ENCODE results near the gene NHLRC2. TPM values are rescaled to one million over a fixed set of nuclear protein-coding genes. Genes with fewer than 3 reads are reported as not detected.

The NHLRC2 gene
- total RNA-seq, 1 donor from 2014 or later, result 39.9 TPM

DNA sequence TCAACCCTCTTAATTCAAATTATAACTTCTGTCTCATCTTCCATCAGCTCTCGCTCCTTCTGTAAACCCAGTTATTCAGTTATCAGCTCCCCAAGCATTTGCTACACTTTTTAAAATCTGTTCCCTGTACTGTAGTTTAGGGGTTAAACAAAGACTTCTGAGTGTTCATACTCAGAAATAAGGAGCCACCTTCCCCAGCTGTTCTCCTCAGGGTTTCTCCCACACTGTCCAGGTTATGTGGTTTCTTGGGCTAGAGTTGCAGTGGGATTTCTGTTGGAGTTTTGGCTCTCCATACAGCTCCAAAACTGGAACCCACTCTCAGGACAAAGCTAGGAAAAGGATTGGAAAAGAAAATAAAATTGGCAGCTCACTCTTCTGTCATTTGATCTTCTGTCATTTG is 20.8 kb downstream of the NHLRC2 start:
- no peak for DNase-seq (ENCODE audit: low spot score in 2 of 2, unreplicated experiment in 2 of 2)
- TF ChIP-seq, protein P1, sequence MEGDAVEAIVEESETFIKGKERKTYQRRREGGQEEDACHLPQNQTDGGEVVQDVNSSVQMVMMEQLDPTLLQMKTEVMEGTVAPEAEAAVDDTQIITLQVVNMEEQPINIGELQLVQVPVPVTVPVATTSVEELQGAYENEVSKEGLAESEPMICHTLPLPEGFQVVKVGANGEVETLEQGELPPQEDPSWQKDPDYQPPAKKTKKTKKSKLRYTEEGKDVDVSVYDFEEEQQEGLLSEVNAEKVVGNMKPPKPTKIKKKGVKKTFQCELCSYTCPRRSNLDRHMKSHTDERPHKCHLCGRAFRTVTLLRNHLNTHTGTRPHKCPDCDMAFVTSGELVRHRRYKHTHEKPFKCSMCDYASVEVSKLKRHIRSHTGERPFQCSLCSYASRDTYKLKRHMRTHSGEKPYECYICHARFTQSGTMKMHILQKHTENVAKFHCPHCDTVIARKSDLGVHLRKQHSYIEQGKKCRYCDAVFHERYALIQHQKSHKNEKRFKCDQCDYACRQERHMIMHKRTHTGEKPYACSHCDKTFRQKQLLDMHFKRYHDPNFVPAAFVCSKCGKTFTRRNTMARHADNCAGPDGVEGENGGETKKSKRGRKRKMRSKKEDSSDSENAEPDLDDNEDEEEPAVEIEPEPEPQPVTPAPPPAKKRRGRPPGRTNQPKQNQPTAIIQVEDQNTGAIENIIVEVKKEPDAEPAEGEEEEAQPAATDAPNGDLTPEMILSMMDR (IDR thresholded peaks at IDR 0.05; ENCODE audit: unreplicated experiment), result no peak
- peaks cover 26% of the 10 kb centered on the region for H3K9me3 Mint-ChIP-seq
- H3K27ac Mint-ChIP-seq, result no peak overlapping the region
- H3K4me3 Mint-ChIP-seq, result no peak overlapping the region
- no peaks in the 10 kb centered on the region for H3K27me3 Mint-ChIP-seq (ENCODE audit: low read depth)
- H3K36me3 Mint-ChIP-seq, result peaks cover 33% of the 10 kb centered on the region
- no peaks in the 10 kb centered on the region for H3K4me1 Mint-ChIP-seq

DNA sequence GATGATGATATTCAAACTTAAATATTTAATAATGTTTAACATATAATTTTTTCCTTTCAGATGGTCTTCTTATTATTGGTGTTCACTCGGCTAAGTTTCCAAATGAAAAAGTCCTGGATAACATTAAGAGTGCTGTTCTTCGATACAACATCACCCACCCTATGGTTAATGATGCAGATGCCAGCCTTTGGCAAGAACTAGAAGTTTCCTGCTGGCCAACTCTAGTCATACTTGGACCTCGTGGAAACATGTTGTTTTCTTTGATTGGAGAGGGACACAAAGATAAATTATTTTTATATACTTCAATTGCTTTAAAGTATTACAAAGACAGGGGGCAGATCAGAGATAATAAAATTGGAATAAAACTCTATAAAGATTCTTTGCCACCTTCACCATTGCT is 22.0 kb downstream of the NHLRC2 start:
- DNase-seq (ENCODE audit: low spot score in 2 of 2, unreplicated experiment in 2 of 2), result no peak
- no peaks in the 10 kb centered on the region for H3K27me3 Mint-ChIP-seq (ENCODE audit: low read depth)

DNA sequence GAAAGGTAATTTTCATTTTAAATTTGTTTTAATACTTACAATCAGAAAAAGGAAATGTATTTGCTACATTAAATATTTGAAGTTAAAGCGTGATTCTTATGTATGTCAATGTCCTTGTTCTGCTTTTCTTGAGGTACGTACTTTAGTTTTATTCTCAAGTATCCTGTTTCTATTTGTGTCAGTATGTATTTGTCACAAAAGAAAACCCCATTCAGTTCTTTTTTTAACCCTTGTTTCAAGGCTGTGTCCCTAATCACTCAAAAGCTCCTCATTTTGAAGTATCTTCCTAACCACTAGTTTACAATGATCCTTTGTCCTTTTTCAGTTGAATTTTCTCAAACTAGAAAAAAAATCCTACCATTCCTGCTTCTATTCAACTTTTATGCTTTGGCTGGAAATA is 25.2 kb downstream of the NHLRC2 start:
- Mint-ChIP-seq H3K27ac (no peak overlapping the region), H3K4me3 (no peak overlapping the region), H3K4me1 (no peaks in the 10 kb centered on the region), H3K36me3 (peaks cover 34% of the 10 kb centered on the region), H3K9me3 (peaks cover 13% of the 10 kb centered on the region), H3K27me3 (ENCODE audit: low read depth) (no peaks in the 10 kb centered on the region)
- TF ChIP-seq, protein P1 (IDR thresholded peaks at IDR 0.05; ENCODE audit: unreplicated experiment), result no peak
- no peak for DNase-seq (ENCODE audit: low spot score in 2 of 2, unreplicated experiment in 2 of 2)

More for the DNA sequence above, 22.0 kb downstream of the NHLRC2 start:
- Mint-ChIP-seq H3K9me3 (peaks cover 21% of the 10 kb centered on the region), H3K36me3 (peaks cover 28% of the 10 kb centered on the region), H3K4me3 (no peak overlapping the region), H3K4me1 (no peaks in the 10 kb centered on the region), H3K27ac (no peak overlapping the region)
- TF ChIP-seq, protein P1 (IDR thresholded peaks at IDR 0.05; ENCODE audit: unreplicated experiment), result no peak

DNA sequence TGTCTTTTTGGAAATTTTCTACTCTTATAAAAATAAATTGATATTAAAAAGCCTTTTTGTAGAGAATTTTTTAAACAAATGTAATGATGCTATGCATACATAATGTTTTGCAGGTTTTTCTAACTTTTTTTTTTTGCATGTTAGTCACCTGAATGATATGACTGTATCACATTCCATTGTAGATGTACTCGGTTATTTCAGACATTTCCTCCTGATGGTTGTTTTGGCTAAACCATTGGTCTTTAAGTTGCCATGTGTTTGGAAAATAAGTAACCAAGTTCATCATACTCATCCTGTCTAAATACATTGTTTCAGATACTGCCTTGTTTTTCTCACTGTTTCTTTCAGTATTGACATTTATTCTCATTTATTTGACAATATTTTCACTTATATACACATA is 25.8 kb downstream of the NHLRC2 start:
- H3K27ac Mint-ChIP-seq, result no peak overlapping the region
- H3K4me1 Mint-ChIP-seq, result no peaks in the 10 kb centered on the region
- no peak overlapping the region for H3K4me3 Mint-ChIP-seq
- H3K9me3 Mint-ChIP-seq, result peaks cover 15% of the 10 kb centered on the region
- DNase-seq (ENCODE audit: low spot score in 2 of 2, unreplicated experiment in 2 of 2), result no peak
- TF ChIP-seq, protein P1 (IDR thresholded peaks at IDR 0.05; ENCODE audit: unreplicated experiment), result no peak
- peaks cover 37% of the 10 kb centered on the region for H3K36me3 Mint-ChIP-seq
- no peaks in the 10 kb centered on the region for H3K27me3 Mint-ChIP-seq (ENCODE audit: low read depth)

DNA sequence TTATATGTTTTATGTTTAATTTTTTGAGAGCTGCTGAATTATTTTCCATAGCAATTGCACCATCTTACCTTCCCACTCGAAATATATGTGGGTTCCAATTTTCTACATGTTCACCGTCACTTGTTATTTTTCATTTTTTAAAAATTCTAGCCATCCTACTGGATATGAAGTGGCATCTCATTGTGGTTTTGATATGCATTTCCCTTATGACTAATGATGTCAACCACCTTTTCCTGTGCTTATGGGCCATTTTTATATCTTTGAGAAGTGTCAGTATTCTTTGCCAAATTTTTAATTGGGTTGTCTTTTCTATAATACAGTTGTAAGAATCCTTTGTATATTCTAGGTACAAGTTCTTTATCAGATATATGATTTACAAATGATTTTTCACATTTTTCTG is 27.8 kb downstream of the NHLRC2 start:
- Mint-ChIP-seq H3K9me3 (peaks cover 31% of the 10 kb centered on the region), H3K4me1 (no peaks in the 10 kb centered on the region), H3K36me3 (peaks cover 57% of the 10 kb centered on the region), H3K27me3 (ENCODE audit: low read depth) (no peaks in the 10 kb centered on the region), H3K27ac (no peak overlapping the region), H3K4me3 (no peak overlapping the region)
- DNase-seq (ENCODE audit: low spot score in 2 of 2, unreplicated experiment in 2 of 2), result no peak
- TF ChIP-seq, protein P1 (IDR thresholded peaks at IDR 0.05; ENCODE audit: unreplicated experiment), result no peak

DNA sequence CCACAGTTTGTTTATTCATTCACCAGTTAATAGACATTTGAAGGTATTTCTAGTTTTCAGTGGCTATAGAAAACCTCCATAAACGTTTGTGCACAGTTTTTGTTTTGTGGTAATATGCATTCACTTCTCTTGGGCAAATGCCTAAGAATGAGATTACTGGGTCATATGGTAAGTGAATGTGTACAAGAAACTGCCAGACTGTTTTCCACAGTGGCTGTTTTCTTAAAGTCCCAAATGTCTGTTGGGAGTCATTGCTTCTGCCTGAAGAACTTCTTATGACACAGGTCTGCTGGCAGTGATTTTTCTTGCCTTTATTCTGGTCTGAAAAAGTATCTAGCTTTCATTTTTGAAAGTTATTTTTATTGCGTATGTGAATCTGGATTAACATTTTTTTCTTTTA is 35.5 kb downstream of the NHLRC2 start:
- peaks cover 29% of the 10 kb centered on the region for H3K9me3 Mint-ChIP-seq
- H3K27ac Mint-ChIP-seq, result no peak overlapping the region
- DNase-seq (ENCODE audit: low spot score in 2 of 2, unreplicated experiment in 2 of 2), result no peak
- H3K27me3 Mint-ChIP-seq (ENCODE audit: low read depth), result no peaks in the 10 kb centered on the region
- H3K4me3 Mint-ChIP-seq, result no peak overlapping the region
- H3K4me1 Mint-ChIP-seq, result peaks cover 10% of the 10 kb centered on the region
- peaks cover 41% of the 10 kb centered on the region for H3K36me3 Mint-ChIP-seq
- TF ChIP-seq, protein P1 (IDR thresholded peaks at IDR 0.05; ENCODE audit: unreplicated experiment), result no peak

Data from mesothelial cell of epicardium (in vitro differentiated cells).